Astrocyte of the spinal cord (primary cell): ENCODE measurements around the gene ZNF124.
A peak's percentile ranks its signal among the peaks of the same experiment; 100 is the strongest.

Experiments used
- DNase-seq: peaks from one replicate; pipeline ENCODE4 v3.0.0; 2011; ENCODE audit warnings: low read depth, low spot score
- H3K4me3 ChIP-seq: 2 replicates; pipeline ENCODE4 v1.5.1; 2011; ENCODE audit warnings: low read depth, mild to moderate bottlenecking, low read length, moderate library complexity
- in situ Hi-C: cut with HindIII; loops from 2 replicates; pipeline ENCODE4 v1.10.0; 2017; ENCODE audit warnings: low sequenced_read_pairs
- TF ChIP-seq, protein P1 (sequence below): IDR thresholded peaks from 2 replicates; pipeline ENCODE4 v1.5.1; 2012; ENCODE audit warnings: low read depth, mild to moderate bottlenecking, low read length, inconsistent platforms

The ZNF124 gene

DNA sequence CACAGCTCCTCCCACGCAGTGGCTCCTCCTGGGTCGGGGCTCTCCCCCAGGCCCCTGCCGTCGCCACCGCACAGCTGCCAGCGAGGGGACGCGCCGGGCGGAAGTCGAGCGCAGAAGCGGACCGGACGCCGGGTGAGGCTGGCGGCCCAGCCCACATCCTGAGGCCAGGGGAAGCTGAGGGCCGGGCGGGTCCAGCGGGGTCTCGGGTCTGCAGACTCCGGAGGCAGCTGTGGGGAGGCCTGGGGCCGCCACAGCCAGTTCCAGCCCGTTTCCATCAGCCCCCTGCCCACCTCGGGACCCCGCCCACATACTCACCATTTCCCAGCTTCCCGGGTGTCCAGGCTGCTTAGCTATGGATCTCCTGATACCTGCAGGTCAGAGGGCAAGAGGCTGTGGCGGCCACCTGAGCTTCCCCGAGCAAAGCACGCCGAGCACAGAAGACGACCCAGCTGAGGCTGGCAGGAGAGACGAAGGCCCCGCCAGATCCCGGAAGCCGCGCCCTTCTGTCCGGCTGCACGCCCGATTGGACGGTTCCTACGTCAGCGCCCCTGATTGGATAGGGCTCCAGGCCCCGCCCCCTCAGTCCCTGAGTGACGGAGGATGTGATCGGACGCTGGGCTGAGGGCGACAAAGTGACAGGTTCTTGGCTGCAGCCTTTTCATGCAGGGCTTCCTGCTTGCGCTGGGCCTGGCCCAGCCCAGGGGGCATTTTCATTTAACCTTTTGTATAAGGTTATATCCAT is 38.7 kb upstream of the ZNF124 start:
- peak overlapping the region; percentile 88 for H3K4me3 ChIP-seq
- DNase-seq: peak; percentile 88
- in situ Hi-C loops: no loop called here
- TF ChIP-seq, protein P1, sequence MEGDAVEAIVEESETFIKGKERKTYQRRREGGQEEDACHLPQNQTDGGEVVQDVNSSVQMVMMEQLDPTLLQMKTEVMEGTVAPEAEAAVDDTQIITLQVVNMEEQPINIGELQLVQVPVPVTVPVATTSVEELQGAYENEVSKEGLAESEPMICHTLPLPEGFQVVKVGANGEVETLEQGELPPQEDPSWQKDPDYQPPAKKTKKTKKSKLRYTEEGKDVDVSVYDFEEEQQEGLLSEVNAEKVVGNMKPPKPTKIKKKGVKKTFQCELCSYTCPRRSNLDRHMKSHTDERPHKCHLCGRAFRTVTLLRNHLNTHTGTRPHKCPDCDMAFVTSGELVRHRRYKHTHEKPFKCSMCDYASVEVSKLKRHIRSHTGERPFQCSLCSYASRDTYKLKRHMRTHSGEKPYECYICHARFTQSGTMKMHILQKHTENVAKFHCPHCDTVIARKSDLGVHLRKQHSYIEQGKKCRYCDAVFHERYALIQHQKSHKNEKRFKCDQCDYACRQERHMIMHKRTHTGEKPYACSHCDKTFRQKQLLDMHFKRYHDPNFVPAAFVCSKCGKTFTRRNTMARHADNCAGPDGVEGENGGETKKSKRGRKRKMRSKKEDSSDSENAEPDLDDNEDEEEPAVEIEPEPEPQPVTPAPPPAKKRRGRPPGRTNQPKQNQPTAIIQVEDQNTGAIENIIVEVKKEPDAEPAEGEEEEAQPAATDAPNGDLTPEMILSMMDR: no peak

DNA sequence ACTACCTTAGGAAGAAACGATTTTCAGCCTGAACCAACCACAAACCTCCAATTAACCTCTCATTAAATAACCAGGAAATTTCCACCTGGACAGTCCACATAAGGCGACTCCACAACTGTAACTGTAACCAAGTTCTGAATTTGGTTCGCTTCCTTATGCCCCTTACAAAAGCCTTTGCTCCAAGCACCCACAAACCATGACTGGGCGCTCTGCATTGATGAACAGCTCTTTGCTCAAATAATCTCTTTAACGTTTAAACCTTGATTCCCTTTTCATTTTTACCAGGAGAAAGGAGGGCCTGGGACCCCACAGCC is 38.2 kb upstream of the ZNF124 start:
- DNase-seq: peak; percentile 24
- TF ChIP-seq, protein P1: no peak
- peak overlapping the region; percentile 88 for H3K4me3 ChIP-seq
- in situ Hi-C loops: no loop called here

DNA sequence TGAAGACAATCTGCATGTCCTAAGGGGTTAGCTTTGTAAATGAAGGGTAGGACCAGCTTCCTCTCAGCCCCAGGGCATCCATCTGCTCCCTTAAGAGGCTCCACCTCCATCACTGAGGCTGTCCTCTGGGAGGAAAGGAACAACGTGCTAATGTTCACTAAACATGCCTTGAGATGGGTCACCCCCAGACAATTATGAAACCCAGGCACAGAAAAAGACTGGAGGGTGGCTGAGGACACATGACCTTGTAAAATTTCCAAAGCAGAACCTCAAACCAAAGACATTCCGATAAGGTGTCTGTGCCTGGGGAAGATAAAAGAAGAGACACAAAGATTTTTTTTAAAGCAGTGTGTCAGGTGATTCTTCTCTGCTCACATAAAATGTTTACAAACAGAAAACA is 37.6 kb upstream of the ZNF124 start:
- in situ Hi-C loops: no loop called here
- TF ChIP-seq, protein P1: no peak
- peak overlapping the region; percentile 88 for H3K4me3 ChIP-seq
- DNase-seq: no peak

DNA sequence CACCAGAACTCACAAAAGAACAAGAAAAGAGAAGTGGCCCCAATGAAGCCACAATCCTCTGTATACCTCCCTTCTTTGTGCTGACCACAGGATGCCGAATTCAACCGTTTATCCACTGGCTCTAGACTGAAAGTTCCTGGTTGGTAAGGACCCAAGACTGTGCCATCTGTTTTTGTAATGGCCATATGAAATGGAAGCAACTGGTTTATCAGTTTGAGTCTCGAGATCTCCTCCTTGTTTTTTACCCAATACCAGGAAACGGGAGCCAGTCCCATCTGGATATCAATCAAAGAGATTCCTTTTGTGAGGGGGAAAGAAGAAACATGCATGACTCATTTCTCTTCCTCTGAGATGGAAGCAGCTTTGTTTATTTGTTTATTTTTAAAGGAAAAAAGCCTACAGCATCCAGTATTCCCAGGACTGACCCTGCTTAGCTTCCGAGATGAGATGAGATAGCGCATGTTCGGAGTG is 32.4 kb upstream of the ZNF124 start:
- in situ Hi-C loops: no loop called here
- TF ChIP-seq, protein P1: no peak
- DNase-seq: no peak
- no peak overlapping the region for H3K4me3 ChIP-seq

DNA sequence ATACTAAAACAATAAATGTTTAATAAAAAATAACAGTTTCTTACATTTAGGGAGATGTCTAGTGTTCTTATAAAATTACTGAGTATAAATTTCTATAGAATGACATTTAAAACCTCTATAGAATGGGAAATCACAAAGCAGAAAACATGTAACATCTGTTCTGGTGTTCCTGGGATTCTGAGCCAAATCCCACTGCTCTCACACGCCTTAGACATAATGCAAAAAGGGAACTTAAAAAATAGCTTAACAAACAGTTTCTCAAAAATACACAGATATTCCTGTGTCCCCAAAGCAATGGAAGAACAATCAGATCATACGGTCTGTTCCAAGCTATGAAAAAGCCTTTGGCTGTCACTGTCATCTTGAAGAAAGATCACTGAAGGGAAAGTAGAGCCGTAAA is 27.0 kb upstream of the ZNF124 start:
- no peak overlapping the region for H3K4me3 ChIP-seq
- in situ Hi-C loops: no loop called here
- TF ChIP-seq, protein P1: no peak
- DNase-seq: no peak

DNA sequence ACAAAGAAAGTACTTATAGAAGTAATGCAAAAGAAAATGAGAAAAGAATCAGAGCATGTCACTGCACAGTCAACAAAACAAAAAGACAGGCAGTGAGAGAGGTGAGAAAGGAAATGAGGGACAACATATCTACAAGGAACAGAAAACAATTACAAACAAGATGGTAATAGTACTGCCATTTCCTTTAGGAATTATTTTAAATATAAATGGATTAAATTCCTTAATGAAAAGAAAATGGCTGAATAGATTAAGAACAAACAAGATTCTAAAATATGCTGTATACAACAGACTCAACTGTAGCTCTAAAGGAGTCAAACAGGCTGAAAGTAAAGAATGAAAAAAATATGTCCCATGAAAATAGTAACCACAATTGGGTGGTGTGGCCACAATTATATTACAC is 22.1 kb upstream of the ZNF124 start:
- TF ChIP-seq, protein P1: no peak
- in situ Hi-C loops: no loop called here
- DNase-seq: no peak
- H3K4me3 ChIP-seq: no peak overlapping the region
